ENCODE measurements around the gene CELF3. TPM values are rescaled to one million over a fixed set of nuclear protein-coding genes. Genes with fewer than 3 reads are reported as not detected.

The CELF3 gene
- total RNA-seq, 1 experiment from 2014 or later, result not detected

DNA sequence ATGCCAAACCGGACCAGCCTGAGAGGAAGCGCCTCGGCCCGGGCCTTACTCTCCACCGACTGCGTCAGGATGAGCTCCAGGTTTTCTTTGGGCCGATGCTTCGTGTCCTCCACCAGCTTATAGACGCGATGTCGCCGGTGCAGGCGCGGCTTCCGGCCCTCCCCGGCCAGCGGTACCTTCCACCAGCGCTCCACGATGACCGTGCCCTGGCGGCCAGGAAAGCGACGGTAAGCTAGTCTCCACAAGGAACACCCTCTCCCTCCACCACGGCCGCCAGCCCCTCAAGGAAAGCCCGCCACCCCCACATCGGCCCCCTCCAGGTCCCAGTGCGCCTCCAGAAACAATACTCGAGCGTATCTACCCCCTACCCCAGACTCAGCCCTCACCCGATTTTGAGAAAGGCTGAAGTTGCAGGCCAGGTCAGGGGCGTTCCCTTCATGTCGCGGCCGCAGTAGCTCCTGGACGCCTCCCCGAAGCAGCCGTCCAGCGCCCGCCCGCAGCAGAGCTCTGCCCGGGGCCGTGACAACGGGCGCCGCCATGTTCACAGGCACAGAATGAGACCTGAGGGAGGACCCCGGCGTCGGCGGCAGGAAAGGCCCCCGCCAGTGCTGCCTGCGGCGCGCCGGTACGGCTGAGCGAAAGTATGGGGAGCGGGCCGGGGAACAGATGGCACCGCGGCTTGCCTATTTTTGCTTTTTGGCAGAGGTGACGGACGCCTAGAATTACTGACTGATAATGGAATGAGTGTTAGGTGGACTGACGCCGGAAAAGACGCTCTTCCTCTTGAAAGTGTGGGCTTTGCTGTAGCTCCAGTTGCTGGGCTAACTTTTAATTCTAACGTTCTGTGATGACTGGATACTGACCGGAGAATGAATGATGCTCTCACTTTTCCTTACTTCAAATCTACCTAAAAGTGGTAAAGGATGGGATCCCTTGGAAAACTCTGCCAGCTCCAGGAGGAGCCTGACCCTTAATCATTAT lies 46.6 kb upstream of the CELF3 start, which contains the start of gene MRPL9:
TSS of gene MRPL9 (minus strand) at position 556 of the 981 bp plus-strand sequence. CDS start at position 539, 17 bp downstream.
- intact Hi-C loops (cut with micrococcal nuclease; ENCODE audit: unreplicated experiment), result loop anchor here (2.0 kb wide), 2 partner anchors 20 to 74 kb away; no protein-coding TSS in a partner anchor

DNA sequence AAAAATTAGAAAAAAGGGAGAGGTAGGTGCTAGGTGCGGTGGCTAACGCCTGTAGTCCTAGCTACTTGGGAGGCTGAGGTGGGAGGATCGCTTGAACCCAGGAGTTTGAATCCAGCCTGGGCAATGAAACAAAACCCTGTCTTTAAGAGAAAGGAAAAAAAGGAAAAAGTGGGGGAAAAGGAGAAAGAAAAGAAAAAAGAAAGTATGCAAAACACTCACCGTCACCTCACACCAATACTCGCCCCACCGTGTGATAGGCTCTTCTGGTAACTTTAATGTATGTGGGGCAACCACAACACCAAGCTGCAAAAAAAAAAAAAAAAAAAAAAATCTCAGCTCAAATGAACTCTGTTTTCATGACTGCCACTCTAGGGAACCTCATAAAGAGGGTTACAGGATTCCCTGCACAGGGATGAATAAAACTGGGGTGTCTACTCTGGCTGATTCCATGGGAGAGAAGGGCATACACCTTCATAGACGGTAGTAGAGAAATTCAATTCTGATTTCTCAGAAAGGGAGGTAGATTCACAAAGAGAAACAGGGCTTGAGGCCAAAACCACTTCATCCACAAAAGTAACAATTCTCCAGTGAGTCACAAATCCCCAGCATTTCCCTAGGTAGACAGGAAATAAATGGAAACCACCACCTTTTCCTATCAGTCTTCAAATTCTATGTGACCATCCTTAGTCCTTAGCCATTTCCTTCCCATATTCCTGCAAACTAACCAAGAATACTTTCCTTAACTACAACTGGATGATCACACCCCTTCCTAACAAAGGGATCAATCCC lies 44.2 kb upstream of the CELF3 start:
- intact Hi-C loops (cut with micrococcal nuclease; ENCODE audit: unreplicated experiment), result no loop called here
- POLR2A ChIA-PET, result interaction anchor here (0.6 kb wide), 1 partner anchor 38 kb away, joined by 17 read pairs; no protein-coding TSS in a partner anchor

More for the DNA sequence above, 46.6 kb upstream of the CELF3 start, which contains the start of gene MRPL9:
- Histone ChIP-seq H3K9me3 (ENCODE audit: control insufficient read depth, insufficient read depth, low read depth, low read length) (no peaks in the 10 kb centered on the region), H3K36me3 (ENCODE audit: control insufficient read depth, insufficient read depth, low read length) (peaks cover 22% of the 10 kb centered on the region), H3K4me3 (ENCODE audit: low read depth in 2 of 2, low read length in 2 of 2) (peak within 1 kb of the TSS; percentile 78 to 85), H3K27me3 (ENCODE audit: control insufficient read depth, insufficient read depth, low read length) (no peaks in the 10 kb centered on the region), H3K27ac (ENCODE audit: low read length) (peak within 1 kb of the TSS; percentile 99), H3K4me1 (ENCODE audit: control insufficient read depth, insufficient read depth, low read length) (peaks cover 13% of the 10 kb centered on the region)
- BruUV-seq (replicated peaks), result no TSS peak
- TF ChIP-seq TCF7L2 (IDR thresholded peaks at IDR 0.05; ENCODE audit: low read depth, low read length), result no peak
- peak; percentile 85 for TF ChIP-seq POLR2AphosphoS5 (IDR thresholded peaks at IDR 0.05; ENCODE audit: low read depth, low read length)
- peak; percentile 51; the same call in 1 of the 2 replicates for TF ChIP-seq SIN3A (IDR thresholded peaks at IDR 0.05; ENCODE audit: borderline replicate concordance, insufficient read depth, low read depth, low read length)
- in situ Hi-C loops (cut with HindIII; ENCODE audit: low pct_unique_long_range_greater_than_20kb, low sequenced_read_pairs), result no loop called here
- DNase-seq (ENCODE audit: low read depth, low spot score) (no peak), ATAC-seq (peak; percentile 100)
- CTCF ChIA-PET, result no interaction called here
- POLR2A ChIA-PET, result interaction anchor here (0.5 to 0.7 kb wide), 5 partner anchors 18 to 1671 kb away, joined by 3 to 10 read pairs (median 5); no protein-coding TSS in a partner anchor

DNA sequence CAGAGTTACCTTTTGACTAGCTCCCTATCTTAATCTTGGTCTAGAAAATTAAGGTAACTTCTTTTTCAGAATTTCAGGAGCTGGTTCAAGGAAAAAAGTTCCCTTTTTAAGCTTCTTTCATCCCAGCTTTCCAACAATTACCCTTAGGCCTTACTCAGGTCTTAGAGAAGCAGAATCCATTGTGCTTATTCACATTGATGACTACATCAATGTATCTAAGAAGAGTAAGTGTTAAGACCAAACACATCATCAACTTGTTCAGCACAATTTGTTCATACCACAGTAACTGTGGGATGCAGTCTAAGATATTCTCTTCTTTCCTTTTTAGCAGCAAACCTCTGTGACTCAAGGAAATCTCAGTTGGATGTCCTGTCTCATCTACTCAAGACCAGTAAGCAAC lies 42.6 kb upstream of the CELF3 start:
- peaks cover 10% of the 10 kb centered on the region for H3K4me1 ChIP-seq (ENCODE audit: control insufficient read depth, insufficient read depth, low read length)
- ChIA-PET POLR2A (interaction anchor here (0.5 kb wide), 1 partner anchor 304 kb away, joined by 4 read pairs; no protein-coding TSS in a partner anchor), CTCF (interaction anchor here (1.0 kb wide), 1 partner anchor 432 kb away, joined by 10 read pairs; the partner anchor contains the start of gene PI4KB)
- ATAC-seq (no peak), DNase-seq (ENCODE audit: low read depth, low spot score) (no peak)
- H3K9me3 ChIP-seq (ENCODE audit: control insufficient read depth, insufficient read depth, low read depth, low read length), result no peaks in the 10 kb centered on the region
- H3K27me3 ChIP-seq (ENCODE audit: control insufficient read depth, insufficient read depth, low read length), result no peaks in the 10 kb centered on the region
- H3K27ac ChIP-seq (ENCODE audit: low read length), result no peak overlapping the region
- H3K36me3 ChIP-seq (ENCODE audit: control insufficient read depth, insufficient read depth, low read length), result peaks cover 22% of the 10 kb centered on the region
- TF ChIP-seq, protein P1, sequence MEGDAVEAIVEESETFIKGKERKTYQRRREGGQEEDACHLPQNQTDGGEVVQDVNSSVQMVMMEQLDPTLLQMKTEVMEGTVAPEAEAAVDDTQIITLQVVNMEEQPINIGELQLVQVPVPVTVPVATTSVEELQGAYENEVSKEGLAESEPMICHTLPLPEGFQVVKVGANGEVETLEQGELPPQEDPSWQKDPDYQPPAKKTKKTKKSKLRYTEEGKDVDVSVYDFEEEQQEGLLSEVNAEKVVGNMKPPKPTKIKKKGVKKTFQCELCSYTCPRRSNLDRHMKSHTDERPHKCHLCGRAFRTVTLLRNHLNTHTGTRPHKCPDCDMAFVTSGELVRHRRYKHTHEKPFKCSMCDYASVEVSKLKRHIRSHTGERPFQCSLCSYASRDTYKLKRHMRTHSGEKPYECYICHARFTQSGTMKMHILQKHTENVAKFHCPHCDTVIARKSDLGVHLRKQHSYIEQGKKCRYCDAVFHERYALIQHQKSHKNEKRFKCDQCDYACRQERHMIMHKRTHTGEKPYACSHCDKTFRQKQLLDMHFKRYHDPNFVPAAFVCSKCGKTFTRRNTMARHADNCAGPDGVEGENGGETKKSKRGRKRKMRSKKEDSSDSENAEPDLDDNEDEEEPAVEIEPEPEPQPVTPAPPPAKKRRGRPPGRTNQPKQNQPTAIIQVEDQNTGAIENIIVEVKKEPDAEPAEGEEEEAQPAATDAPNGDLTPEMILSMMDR (IDR thresholded peaks at IDR 0.05), result no peak
- TF ChIP-seq, protein P2, sequence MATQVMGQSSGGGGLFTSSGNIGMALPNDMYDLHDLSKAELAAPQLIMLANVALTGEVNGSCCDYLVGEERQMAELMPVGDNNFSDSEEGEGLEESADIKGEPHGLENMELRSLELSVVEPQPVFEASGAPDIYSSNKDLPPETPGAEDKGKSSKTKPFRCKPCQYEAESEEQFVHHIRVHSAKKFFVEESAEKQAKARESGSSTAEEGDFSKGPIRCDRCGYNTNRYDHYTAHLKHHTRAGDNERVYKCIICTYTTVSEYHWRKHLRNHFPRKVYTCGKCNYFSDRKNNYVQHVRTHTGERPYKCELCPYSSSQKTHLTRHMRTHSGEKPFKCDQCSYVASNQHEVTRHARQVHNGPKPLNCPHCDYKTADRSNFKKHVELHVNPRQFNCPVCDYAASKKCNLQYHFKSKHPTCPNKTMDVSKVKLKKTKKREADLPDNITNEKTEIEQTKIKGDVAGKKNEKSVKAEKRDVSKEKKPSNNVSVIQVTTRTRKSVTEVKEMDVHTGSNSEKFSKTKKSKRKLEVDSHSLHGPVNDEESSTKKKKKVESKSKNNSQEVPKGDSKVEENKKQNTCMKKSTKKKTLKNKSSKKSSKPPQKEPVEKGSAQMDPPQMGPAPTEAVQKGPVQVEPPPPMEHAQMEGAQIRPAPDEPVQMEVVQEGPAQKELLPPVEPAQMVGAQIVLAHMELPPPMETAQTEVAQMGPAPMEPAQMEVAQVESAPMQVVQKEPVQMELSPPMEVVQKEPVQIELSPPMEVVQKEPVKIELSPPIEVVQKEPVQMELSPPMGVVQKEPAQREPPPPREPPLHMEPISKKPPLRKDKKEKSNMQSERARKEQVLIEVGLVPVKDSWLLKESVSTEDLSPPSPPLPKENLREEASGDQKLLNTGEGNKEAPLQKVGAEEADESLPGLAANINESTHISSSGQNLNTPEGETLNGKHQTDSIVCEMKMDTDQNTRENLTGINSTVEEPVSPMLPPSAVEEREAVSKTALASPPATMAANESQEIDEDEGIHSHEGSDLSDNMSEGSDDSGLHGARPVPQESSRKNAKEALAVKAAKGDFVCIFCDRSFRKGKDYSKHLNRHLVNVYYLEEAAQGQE (IDR thresholded peaks at IDR 0.05; ENCODE audit: insufficient read depth in 1 of 2, low read depth in 2 of 2, low read length in 1 of 2), result no peak
- no peak for TF ChIP-seq POLR2AphosphoS5 (IDR thresholded peaks at IDR 0.05; ENCODE audit: low read depth, low read length)
- no peak for TF ChIP-seq SIN3A (IDR thresholded peaks at IDR 0.05; ENCODE audit: borderline replicate concordance, insufficient read depth, low read depth, low read length)
- TF ChIP-seq TCF7L2 (IDR thresholded peaks at IDR 0.05; ENCODE audit: low read depth, low read length), result no peak
- BruUV-seq (replicated peaks), result no TSS peak
- intact Hi-C loops (cut with micrococcal nuclease; ENCODE audit: unreplicated experiment), result no loop called here
- in situ Hi-C loops (cut with HindIII; ENCODE audit: low pct_unique_long_range_greater_than_20kb, low sequenced_read_pairs), result no loop called here
- H3K4me3 ChIP-seq (ENCODE audit: low read depth in 2 of 2, low read length in 2 of 2), result no peak overlapping the region

More for the DNA sequence above, 44.2 kb upstream of the CELF3 start:
- DNase-seq (ENCODE audit: low read depth, low spot score) (no peak), ATAC-seq (no peak)
- BruUV-seq (replicated peaks), result no TSS peak
- Histone ChIP-seq H3K27me3 (ENCODE audit: control insufficient read depth, insufficient read depth, low read length) (no peaks in the 10 kb centered on the region), H3K4me3 (ENCODE audit: low read depth in 2 of 2, low read length in 2 of 2) (no peak overlapping the region), H3K36me3 (ENCODE audit: control insufficient read depth, insufficient read depth, low read length) (peaks cover 22% of the 10 kb centered on the region), H3K27ac (ENCODE audit: low read length) (no peak overlapping the region), H3K4me1 (ENCODE audit: control insufficient read depth, insufficient read depth, low read length) (peaks cover 13% of the 10 kb centered on the region), H3K9me3 (ENCODE audit: control insufficient read depth, insufficient read depth, low read depth, low read length) (no peaks in the 10 kb centered on the region)
- CTCF ChIA-PET, result no interaction called here
- TF ChIP-seq TCF7L2 (IDR thresholded peaks at IDR 0.05; ENCODE audit: low read depth, low read length), result no peak
- in situ Hi-C loops (cut with HindIII; ENCODE audit: low pct_unique_long_range_greater_than_20kb, low sequenced_read_pairs), result no loop called here

All from Panc1 (cell line).